Lower leg skin (tissue), 3 donors: ENCODE results near the gene YWHAQ.

ENCODE experiments used
- POLR2A ChIP-seq, 2 donors: fragments of 450-650 bp; IDR thresholded peaks; one replicate each; pipeline ENCODE4 v1.6.1; 2016 to 2017; ENCODE audit warnings: antibody characterized with exemption in 2 of 2, mild to moderate bottlenecking in 1 of 2, moderate library complexity in 1 of 2
- TF ChIP-seq, protein P1 (sequence below), 3 donors: fragments of 450-650 bp; IDR thresholded peaks; one replicate each; pipeline ENCODE4 v1.5.1; 2016; ENCODE audit warnings: antibody characterized with exemption in 3 of 3, mild to moderate bottlenecking in 3 of 3, moderate library complexity in 2 of 3

DNA sequence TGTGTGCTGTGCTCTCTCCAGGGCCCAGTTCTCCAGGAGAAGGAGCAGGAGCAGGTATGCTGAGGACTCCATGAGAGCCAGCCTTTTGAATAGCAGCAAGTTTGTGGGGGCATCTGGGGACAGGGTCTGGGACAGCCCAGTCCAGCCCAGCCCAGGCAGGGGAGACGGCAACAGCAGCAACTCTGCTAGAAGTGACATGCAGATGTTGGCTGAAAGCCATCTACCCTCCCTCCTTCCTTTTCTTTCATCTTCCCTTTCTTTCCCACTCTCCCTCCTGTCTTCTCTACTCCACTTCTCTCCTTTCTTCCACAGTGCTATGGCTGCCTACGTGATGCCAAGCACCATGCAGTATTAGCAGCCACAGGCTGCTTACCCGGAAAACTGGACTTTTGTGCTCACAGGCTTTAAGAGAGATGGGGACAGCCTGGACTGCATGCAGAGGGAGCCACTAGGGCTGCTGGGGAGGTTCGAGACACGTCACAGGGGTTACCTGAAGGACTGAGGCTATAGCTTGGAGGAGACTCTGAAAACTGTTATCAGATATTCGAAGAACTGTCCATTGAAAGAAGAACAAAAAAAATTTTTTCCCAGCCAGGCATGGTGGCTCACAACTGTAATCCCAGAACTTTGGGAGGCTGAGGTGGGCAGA, 23.8 kb upstream of the YWHAQ start:
- TF ChIP-seq, protein P1, sequence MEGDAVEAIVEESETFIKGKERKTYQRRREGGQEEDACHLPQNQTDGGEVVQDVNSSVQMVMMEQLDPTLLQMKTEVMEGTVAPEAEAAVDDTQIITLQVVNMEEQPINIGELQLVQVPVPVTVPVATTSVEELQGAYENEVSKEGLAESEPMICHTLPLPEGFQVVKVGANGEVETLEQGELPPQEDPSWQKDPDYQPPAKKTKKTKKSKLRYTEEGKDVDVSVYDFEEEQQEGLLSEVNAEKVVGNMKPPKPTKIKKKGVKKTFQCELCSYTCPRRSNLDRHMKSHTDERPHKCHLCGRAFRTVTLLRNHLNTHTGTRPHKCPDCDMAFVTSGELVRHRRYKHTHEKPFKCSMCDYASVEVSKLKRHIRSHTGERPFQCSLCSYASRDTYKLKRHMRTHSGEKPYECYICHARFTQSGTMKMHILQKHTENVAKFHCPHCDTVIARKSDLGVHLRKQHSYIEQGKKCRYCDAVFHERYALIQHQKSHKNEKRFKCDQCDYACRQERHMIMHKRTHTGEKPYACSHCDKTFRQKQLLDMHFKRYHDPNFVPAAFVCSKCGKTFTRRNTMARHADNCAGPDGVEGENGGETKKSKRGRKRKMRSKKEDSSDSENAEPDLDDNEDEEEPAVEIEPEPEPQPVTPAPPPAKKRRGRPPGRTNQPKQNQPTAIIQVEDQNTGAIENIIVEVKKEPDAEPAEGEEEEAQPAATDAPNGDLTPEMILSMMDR (IDR thresholded peaks at IDR 0.05), result no peak
- TF ChIP-seq POLR2A (IDR thresholded peaks at IDR 0.05), result no peak
